ENCODE results near the gene PCDHB14.
"Not testable (repeated sequence)": the region's sequence is repeated elsewhere in the genome, so short reads cannot be mapped to it uniquely, and the experiment has no call there.

PCDHB14 gene

DNA sequence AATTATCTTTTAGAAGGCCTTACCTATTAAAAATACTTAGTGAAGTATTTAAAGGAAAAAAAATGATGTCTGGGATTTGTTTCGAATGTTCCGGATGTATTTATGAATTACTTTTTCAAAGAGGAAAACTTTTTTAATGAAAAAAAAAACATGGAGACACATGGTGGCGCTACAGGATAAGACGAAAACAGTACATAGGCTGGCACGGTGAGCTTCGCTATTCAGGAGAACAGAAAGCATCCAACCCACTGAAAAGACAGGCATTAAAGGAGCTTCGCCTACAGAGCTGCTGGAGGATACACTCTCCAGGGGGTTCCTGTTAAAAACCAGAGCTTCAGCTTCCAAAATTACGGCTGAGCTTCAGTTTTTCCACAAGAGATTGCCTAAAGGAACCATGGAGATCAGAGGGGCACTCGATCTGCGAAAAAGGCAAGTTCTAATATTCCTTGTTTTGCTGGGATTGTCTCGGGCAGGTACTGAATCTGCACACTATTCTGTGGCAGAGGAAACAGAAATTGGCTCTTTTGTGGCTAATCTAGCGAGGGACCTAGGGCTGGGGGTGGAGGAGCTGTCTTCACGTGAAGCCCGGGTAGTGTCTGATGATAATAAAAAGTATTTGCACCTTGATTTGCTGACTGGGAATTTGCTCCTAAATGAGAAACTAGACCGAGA, at the start of gene PCDHB14:
TSS of gene PCDHB14 (plus strand) at position 232 of the 672 bp plus-strand sequence. CDS start at position 395, 163 bp downstream.
- peak; percentile 77 for DNase-seq (ENCODE audit: low read depth, low spot score)

DNA sequence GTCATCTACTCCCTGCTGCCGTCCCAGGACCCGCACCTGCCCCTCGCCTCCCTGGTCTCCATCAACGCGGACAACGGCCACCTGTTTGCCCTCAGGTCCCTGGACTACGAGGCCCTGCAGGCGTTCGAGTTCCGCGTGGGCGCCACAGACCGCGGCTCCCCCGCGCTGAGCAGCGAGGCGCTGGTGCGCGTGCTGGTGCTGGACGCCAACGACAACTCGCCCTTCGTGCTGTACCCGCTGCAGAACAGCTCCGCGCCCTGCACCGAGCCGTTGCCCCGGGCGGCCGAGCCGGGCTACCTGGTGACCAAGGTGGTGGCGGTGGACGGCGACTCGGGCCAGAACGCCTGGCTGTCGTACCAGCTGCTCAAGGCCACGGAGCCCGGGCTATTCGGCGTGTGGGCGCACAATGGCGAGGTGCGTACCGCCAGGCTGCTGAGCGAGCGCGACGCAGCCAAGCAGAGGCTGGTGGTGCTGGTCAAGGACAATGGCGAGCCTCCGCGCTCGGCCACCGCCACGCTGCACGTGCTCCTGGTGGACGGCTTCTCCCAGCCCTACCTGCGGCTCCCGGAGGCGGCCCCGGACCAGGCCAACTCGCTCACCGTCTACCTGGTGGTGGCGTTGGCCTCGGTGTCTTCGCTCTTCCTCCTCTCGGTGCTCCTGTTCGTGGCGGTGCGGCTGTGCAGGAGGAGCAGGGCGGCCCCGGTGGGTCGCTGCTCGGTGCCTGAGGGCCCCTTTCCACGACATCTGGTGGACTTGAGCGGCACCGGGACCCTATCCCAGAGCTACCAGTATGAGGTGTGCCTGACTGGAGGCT, 48.6 kb upstream of the PCDHB14 start:
- not testable (repeated sequence) for DNase-seq (ENCODE audit: low read depth, low spot score)

DNA sequence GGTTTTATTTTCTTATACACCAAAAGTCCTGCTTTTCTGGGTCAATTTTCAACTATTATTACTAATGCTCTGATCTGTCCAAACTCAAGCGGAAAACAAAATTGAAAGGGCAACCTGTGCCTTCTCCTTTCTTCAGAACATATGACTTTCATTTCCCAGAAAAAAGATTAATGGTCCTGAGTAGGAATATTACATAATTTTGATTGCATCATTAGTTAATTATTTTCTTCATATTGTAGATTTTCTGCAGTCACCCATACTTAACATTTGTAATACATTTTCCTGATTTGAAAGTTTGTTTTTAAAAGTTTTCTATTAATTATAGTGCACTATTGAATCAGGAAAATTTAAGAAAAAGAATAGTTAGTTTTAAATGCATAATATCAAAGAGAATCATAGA, 47.2 kb upstream of the PCDHB14 start:
- no peak for DNase-seq (ENCODE audit: low read depth, low spot score)

DNA sequence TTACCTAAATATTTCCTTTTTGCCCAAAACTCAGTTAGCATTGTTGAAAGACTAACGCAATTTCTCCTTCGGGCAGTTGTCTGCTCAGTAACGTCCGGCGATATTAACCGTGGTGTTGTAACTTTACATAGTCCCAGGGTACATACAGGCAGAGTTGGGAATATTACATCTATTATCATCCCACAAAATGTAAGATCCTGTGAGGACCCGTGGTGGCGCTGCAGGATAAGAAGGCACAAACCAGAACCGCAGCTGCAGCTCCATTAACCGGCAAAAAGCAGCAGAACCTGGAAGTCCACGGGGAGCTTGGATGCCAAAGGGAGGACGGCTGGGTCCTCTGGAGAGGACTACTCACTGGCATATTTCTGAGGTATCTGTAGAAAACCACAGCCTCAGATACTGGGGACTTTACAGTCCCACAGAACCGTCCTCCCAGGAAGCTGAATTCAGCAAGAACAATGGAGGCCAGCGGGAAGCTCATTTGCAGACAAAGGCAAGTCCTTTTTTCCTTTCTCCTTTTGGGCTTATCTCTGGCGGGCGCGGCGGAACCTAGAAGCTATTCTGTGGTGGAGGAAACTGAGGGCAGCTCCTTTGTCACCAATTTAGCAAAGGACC, 45.5 kb upstream of the PCDHB14 start, which contains the start of gene PCDHB8:
TSS of gene PCDHB8 (plus strand) at position 214 of the 615 bp plus-strand sequence. CDS start at position 459, 245 bp downstream.
- DNase-seq (ENCODE audit: low read depth, low spot score) = not testable (repeated sequence)

DNA sequence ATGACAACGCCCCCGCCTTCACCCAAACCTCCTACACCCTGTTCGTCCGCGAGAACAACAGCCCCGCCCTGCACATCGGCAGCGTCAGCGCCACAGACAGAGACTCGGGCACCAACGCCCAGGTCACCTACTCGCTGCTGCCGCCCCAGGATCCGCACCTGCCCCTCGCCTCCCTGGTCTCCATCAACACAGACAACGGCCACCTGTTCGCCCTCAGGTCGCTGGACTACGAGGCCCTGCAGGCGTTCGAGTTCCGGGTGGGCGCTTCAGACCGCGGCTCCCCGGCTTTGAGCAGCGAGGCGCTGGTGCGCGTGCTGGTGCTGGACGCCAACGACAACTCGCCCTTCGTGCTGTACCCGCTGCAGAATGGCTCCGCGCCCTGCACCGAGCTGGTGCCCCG, 43.8 kb upstream of the PCDHB14 start:
- DNase-seq (ENCODE audit: low read depth, low spot score) = not testable (repeated sequence)

DNA sequence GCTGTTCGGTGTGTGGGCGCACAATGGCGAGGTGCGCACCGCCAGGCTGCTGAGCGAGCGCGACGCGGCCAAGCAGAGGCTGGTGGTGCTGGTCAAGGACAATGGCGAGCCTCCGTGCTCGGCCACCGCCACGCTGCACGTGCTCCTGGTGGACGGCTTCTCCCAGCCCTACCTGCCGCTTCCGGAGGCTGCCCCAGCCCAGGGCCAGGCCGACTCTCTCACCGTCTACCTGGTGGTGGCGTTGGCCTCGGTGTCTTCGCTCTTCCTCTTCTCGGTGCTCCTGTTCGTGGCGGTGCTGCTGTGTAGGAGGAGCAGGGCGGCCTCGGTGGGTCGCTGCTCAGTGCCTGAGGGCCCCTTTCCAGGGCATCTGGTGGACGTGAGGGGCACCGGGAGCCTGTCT, 43.3 kb upstream of the PCDHB14 start:
- not testable (repeated sequence) for DNase-seq (ENCODE audit: low read depth, low spot score)

DNA sequence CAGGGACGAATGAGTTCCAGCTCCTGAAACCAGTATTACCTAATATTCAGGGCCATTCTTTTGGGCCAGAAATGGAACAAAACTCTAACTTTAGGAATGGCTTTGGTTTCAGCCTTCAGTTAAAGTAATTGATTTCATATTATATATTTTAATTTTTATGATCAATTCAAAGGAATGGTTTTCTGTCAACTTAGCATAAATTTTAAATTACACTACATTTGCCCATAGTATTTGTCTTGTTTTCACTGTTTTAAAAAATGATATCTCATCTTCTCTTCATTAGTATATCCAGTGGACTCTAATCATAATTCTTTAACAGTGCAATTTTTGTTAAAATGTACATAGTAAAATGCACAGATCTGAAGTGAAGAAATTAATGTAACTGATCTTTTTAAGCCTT, 42.8 kb upstream of the PCDHB14 start:
- no peak for DNase-seq (ENCODE audit: low read depth, low spot score)

DNA sequence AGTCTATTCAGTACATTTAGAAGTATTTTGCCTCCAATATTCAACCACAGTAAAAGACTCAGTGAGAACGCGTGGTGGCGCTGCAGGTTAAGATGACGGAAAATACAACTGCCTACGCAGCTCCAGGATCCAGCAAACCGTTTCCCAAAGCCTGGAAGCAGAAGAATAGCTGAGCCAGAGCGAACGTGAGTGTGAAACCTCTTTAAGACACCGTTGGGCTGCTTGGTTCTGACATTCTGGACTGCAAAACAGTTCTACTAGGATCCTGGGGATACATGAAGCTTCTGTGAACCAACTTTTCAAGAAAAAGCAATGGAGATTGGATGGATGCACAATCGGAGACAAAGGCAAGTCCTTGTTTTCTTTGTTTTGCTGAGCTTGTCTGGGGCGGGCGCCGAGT, 40.9 kb upstream of the PCDHB14 start, which contains the start of gene PCDHB16:
TSS of gene PCDHB16 (plus strand) at position 140 of the 400 bp plus-strand sequence. CDS start at position 313, 173 bp downstream.
- peak; percentile 52 for DNase-seq (ENCODE audit: low read depth, low spot score)

DNA sequence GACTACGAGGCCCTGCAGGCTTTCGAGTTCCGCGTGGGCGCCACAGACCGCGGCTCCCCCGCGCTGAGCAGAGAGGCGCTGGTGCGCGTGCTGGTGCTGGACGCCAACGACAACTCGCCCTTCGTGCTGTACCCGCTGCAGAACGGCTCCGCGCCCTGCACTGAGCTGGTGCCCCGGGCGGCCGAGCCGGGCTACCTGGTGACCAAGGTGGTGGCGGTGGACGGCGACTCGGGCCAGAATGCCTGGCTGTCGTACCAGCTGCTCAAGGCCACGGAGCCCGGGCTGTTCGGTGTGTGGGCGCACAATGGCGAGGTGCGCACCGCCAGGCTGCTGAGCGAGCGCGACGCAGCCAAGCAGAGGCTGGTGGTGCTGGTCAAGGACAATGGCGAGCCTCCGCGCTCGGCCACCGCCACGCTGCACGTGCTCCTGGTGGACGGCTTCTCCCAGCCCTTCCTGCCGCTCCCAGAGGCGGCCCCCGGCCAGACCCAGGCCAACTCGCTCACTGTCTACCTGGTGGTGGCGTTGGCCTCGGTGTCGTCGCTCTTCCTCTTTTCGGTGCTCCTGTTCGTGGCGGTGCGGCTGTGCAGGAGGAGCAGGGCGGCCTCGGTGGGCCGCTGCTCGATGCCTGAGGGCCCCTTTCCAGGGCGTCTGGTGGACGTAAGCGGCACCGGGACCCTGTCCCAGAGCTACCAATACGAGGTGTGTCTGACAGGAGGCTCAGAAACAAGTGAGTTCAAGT, 38.9 kb upstream of the PCDHB14 start:
- DNase-seq (ENCODE audit: low read depth, low spot score) = not testable (repeated sequence)

DNA sequence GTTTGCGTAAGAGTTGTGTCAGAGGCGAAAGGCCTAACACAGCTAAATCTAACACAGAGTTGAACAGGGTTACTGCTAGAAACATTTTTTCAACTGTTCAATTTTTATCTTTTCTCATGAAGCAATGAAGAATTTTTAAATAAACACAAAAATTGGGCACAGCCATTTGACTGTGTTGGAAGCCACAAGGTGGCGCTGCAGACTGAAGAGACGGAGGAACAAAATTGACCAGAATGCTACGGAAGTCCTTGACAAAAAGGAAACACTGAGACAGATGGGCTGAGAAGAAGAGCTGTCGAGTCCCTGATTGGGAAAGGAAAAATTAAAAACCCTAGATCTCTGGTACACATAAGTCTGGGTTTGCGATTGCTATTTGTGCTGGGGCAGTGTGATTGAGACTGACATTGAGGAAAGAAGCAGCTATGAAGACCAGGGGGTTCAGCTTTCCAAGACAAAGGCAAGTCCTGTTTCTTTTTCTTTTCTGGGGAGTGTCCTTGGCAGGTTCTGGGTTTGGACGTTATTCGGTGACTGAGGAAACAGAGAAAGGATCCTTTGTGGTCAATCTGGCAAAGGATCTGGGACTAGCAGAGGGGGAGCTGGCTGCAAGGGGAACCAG, 36.1 kb upstream of the PCDHB14 start, which contains the start of gene PCDHB9:
TSS of gene PCDHB9 (plus strand) at position 265 of the 616 bp plus-strand sequence. CDS start at position 423, 158 bp downstream.
- DNase-seq (ENCODE audit: low read depth, low spot score) = no peak

DNA sequence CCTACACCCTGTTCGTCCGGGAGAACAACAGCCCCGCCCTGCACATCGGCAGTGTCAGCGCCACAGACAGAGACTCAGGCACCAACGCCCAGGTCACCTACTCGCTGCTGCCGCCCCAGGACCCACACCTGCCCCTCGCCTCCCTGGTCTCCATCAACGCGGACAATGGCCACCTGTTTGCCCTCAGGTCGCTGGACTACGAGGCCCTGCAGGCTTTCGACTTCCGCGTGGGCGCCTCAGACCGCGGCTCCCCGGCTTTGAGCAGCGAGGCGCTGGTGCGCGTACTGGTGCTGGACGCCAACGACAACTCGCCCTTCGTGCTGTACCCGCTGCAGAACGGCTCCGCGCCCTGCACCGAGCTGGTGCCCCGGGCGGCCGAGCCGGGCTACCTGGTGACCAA, 34.5 kb upstream of the PCDHB14 start:
- DNase-seq (ENCODE audit: low read depth, low spot score) = not testable (repeated sequence)

DNA sequence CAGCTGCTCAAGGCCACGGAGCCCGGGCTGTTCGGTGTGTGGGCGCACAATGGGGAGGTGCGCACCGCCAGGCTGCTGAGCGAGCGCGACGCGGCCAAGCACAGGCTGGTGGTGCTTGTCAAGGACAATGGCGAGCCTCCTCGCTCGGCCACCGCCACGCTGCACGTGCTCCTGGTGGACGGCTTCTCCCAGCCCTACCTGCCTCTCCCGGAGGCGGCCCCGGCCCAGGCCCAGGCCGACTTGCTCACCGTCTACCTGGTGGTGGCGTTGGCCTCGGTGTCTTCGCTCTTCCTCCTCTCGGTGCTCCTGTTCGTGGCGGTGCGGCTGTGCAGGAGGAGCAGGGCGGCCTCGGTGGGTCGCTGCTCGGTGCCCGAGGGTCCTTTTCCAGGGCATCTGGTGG, 34.0 kb upstream of the PCDHB14 start:
- DNase-seq (ENCODE audit: low read depth, low spot score) = not testable (repeated sequence)

DNA sequence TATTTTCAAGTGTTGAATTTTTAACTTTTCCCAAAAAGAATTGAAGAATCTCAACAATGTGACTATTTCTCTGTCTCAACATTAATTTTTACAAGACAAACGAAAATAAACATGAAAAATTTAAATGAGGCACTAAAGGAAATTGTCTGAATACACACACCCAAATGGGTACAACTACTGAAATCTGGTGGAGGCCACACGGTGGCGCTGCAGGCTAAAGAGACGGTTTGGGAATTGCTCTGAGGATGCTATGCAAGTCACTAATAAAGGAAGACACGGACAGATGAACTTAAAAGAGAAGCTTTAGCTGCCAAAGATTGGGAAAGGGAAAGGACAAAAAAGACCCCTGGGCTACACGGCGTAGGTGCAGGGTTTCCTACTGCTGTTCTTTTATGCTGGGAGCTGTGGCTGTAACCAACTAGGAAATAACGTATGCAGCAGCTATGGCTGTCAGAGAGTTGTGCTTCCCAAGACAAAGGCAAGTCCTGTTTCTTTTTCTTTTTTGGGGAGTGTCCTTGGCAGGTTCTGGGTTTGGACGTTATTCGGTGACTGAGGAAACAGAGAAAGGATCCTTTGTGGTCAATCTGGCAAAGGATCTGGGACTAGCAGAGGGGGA, 30.9 kb upstream of the PCDHB14 start, which contains the start of gene PCDHB10:
TSS of gene PCDHB10 (plus strand) at position 244 of the 616 bp plus-strand sequence. CDS start at position 444, 200 bp downstream.
- no peak for DNase-seq (ENCODE audit: low read depth, low spot score)

DNA sequence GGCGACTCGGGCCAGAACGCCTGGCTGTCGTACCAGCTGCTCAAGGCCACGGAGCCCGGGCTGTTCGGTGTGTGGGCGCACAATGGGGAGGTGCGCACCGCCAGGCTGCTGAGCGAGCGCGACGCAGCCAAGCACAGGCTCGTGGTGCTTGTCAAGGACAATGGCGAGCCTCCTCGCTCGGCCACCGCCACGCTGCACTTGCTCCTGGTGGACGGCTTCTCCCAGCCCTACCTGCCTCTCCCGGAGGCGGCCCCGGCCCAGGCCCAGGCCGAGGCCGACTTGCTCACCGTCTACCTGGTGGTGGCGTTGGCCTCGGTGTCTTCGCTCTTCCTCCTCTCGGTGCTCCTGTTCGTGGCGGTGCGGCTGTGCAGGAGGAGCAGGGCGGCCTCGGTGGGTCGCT, 28.8 kb upstream of the PCDHB14 start:
- not testable (repeated sequence) for DNase-seq (ENCODE audit: low read depth, low spot score)

DNA sequence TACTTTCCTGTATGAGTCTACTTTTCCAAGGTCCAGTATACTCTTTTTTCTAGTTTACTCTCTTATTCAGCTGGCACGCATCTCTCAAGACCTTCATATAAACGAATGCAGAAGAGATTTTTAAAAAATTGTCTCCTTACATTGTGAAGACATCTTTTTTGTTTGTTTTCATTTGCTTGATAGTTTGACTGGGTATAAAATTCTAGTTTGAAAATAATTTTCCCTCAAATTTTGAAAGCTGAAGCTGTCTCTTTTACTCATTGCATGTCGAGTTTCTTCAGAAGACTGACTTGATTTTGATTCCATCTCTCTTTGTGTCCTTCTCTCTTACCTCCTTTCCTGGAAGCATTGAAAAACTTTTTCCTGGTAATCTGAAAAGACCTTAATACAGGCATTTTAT, 26.8 kb upstream of the PCDHB14 start:
- DNase-seq (ENCODE audit: low read depth, low spot score) = no peak

DNA sequence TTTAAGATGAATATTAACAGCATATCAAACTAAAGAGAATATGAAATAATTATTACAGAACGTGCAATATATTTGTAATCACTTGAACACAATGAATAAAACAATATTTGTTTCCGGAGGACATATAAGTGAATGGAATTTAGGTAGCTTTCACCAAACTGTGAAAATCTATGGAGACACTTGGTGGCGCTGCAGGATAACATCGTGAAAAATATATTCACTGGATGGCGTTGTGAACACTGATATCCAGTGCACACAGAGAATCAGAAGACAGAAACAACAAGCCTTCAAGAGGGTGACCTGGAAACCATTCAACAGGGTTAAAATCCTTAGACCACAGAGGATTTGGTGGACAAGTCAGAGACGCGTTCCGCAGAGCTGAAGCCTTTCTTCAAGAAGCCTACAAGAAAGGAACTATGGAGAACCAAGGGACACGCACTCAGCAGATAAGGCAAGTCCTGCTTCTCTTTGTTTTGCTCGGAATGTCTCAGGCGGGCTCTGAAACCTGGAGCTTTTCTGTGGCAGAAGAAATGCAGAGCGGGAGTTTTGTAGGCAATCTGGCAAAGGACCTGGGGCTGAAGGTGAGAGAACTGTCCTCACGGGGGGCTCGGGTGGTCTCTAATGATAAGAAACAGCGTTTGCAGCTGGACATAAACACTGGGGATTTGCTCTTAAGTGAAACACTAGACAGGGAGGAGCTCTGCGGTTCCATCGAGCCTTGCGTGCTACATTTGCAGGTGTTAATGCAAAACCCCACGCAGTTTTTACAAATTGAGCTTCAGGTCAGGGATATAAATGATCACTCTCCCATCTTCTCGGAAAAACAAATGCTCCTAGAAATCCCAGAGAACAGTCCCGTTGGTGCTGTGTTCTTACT, 23.5 kb upstream of the PCDHB14 start, which contains the start of gene PCDHB11:
TSS of gene PCDHB11 (plus strand) at position 269 of the 877 bp plus-strand sequence. CDS start at position 417, 148 bp downstream.
- no peak for DNase-seq (ENCODE audit: low read depth, low spot score)

DNA sequence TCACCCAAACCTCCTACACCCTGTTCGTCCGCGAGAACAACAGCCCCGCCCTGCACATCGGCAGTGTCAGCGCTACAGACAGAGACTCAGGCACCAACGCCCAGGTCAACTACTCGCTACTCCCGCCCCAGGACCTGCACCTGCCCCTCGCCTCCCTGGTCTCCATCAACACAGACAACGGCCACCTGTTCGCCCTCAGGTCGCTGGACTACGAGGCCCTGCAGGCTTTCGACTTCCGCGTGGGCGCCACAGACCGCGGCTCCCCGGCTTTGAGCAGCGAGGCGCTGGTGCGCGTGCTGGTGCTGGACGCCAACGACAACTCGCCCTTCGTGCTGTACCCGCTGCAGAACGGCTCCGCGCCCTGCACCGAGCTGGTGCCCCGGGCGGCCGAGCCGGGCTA, 22.0 kb upstream of the PCDHB14 start:
- not testable (repeated sequence) for DNase-seq (ENCODE audit: low read depth, low spot score)

DNA sequence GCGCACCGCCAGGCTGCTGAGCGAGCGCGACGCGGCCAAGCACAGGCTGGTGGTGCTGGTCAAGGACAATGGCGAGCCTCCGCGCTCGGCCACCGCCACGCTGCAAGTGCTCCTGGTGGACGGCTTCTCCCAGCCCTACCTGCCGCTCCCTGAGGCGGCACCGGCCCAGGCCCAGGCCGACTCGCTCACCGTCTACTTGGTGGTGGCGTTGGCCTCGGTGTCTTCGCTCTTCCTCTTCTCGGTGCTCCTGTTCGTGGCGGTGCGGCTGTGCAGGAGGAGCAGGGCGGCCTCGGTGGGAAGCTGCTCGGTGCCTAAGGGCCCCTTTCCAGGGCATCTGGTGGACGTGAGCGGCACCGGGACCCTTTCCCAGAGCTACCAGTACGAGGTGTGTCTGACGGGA, 21.5 kb upstream of the PCDHB14 start:
- DNase-seq (ENCODE audit: low read depth, low spot score) = not testable (repeated sequence)

DNA sequence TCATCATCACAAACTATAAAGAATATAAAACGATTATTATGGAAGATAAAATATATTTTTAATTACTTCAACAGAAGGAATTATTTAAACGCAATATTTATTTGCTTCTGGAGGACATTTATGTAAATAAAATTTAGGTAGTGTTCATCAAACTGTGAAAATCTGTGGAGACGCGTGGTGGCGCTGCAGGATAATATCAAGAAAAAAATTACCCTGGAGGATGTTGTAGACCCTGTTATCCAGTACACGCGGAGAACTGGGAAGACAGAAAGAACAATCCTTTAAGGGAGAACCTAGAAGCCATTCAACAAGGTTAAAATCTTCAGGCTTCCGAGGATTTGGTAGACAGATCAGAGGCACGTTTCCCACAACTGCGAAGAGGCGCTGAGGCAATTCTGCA, 14.7 kb upstream of the PCDHB14 start, which contains the start of gene PCDHB12:
TSS of gene PCDHB12 (plus strand) at position 242 of the 400 bp plus-strand sequence. CDS start 189 bp downstream, outside the sequence.
- no peak for DNase-seq (ENCODE audit: low read depth, low spot score)

Measured in iPS DF 19.7 (cell line).